Measurements from ENCODE around the gene SYNRG.
"Not testable (repeated sequence)": the region's sequence is repeated elsewhere in the genome, so short reads cannot be mapped to it uniquely, and the experiment has no call there.

The SYNRG gene

GRCh38 chr17:37642681-37643080 lies 33.5 kb upstream of the SYNRG start:
- no CpG with 5 or more reads among the region's 7 CpGs for WGBS, 2 donors (ENCODE audit: extremely low coverage in 2 of 2, insufficient read length in 2 of 2, insufficient replicate concordance in 1 of 2)
- Histone ChIP-seq H3K18ac (ENCODE audit: low read length) (no peak overlapping the region), H2AK5ac (ENCODE audit: low read depth, low read length) (no peak overlapping the region), H3K27ac (replicated peaks; ENCODE audit: low read length) (no peak overlapping the region), H3K14ac (ENCODE audit: low read length) (no peak overlapping the region), H3K4me1 (ENCODE audit: control insufficient read depth in 2 of 2, insufficient read depth in 1 of 2, low read depth in 1 of 2, low read length in 2 of 2) (peaks cover 1 to 2% of the 10 kb centered on the region in 2 donors), H3K36me3 (replicated peaks in 1 of 2; ENCODE audit: control insufficient read depth in 2 of 2, insufficient read depth in 2 of 2, low read length in 2 of 2) (peaks cover 6 to 44% of the 10 kb centered on the region in 2 donors), H3K23ac (ENCODE audit: low read depth, low read length, poor library complexity) (no peak overlapping the region), H3K4me3 (ENCODE audit: low read length in 2 of 2) (peak overlapping the region; percentile 77 to 94), H3K79me1 (ENCODE audit: low read depth, low read length) (no peaks in the 10 kb centered on the region), H3K4me2 (ENCODE audit: insufficient read depth, low read length, poor library complexity, severe bottlenecking) (peak overlapping the region; percentile 56), H4K91ac (ENCODE audit: low read depth, low read length, poor library complexity) (no peak overlapping the region), H3K4ac (ENCODE audit: low read length) (no peak overlapping the region), H4K8ac (ENCODE audit: low read depth, low read length) (no peak overlapping the region), H2AFZ (ENCODE audit: low read length) (peak overlapping the region; percentile 90), H3K9ac (ENCODE audit: low read depth, low read length, poor library complexity) (no peak overlapping the region), H3K9me3 (replicated peaks in 1 of 2; ENCODE audit: control insufficient read depth in 2 of 2, insufficient read depth in 1 of 2, low read depth in 1 of 2, low read length in 2 of 2) (no peaks in the 10 kb centered on the region), H3K27me3 (ENCODE audit: control insufficient read depth in 3 of 3, insufficient read depth in 3 of 3, low read depth in 1 of 3, low read length in 3 of 3) (peaks cover 0 to 29% (median 5%) of the 10 kb centered on the region in 3 experiments), H2BK12ac (ENCODE audit: low read length) (no peak overlapping the region), H2BK120ac (ENCODE audit: low read depth, low read length) (no peak overlapping the region), H2BK5ac (ENCODE audit: low read length) (no peak overlapping the region), H2BK15ac (ENCODE audit: low read length) (no peak overlapping the region)
- DNase-seq (ENCODE audit: low spot score), result no peak

- Histone ChIP-seq H3K4me2 (ENCODE audit: insufficient read depth, low read length, poor library complexity, severe bottlenecking) (no peak overlapping the region), H2AFZ (ENCODE audit: low read length) (no peak overlapping the region), H2BK5ac (ENCODE audit: low read length) (no peak overlapping the region), H2BK15ac (ENCODE audit: low read length) (no peak overlapping the region), H3K23ac (ENCODE audit: low read depth, low read length, poor library complexity) (no peak overlapping the region), H3K9ac (ENCODE audit: low read depth, low read length, poor library complexity) (no peak overlapping the region), H3K9me3 (replicated peaks in 1 of 2; ENCODE audit: control insufficient read depth in 2 of 2, insufficient read depth in 1 of 2, low read depth in 1 of 2, low read length in 2 of 2) (peaks cover 0 to 3% of the 10 kb centered on the region in 2 donors), H4K91ac (ENCODE audit: low read depth, low read length, poor library complexity) (no peak overlapping the region), H3K14ac (ENCODE audit: low read length) (no peak overlapping the region), H4K8ac (ENCODE audit: low read depth, low read length) (no peak overlapping the region), H3K36me3 (replicated peaks in 1 of 2; ENCODE audit: control insufficient read depth in 2 of 2, insufficient read depth in 2 of 2, low read length in 2 of 2) (peaks cover 8 to 70% of the 10 kb centered on the region in 2 donors), H3K4ac (ENCODE audit: low read length) (no peak overlapping the region), H3K4me1 (ENCODE audit: control insufficient read depth in 2 of 2, insufficient read depth in 1 of 2, low read depth in 1 of 2, low read length in 2 of 2) (peaks cover 1 to 2% of the 10 kb centered on the region in 2 donors), H3K18ac (ENCODE audit: low read length) (no peak overlapping the region), H2BK12ac (ENCODE audit: low read length) (no peak overlapping the region), H3K4me3 (ENCODE audit: low read length in 2 of 2) (no peak overlapping the region), H2AK5ac (ENCODE audit: low read depth, low read length) (no peak overlapping the region), H2BK120ac (ENCODE audit: low read depth, low read length) (no peak overlapping the region), H3K27me3 (ENCODE audit: control insufficient read depth in 3 of 3, insufficient read depth in 3 of 3, low read depth in 1 of 3, low read length in 3 of 3) (peaks cover 0 to 10% (median 0%) of the 10 kb centered on the region in 3 experiments), H3K27ac (replicated peaks; ENCODE audit: low read length) (no peak overlapping the region), H3K79me1 (ENCODE audit: low read depth, low read length) (no peaks in the 10 kb centered on the region)
- no peak for DNase-seq (ENCODE audit: low spot score)
Observed at GRCh38 chr17:37640015-37640414, 30.8 kb upstream of the SYNRG start.

- Histone ChIP-seq H2BK120ac (ENCODE audit: low read depth, low read length) (no peak overlapping the region), H3K27me3 (ENCODE audit: control insufficient read depth in 3 of 3, insufficient read depth in 3 of 3, low read depth in 1 of 3, low read length in 3 of 3) (no peaks in the 10 kb centered on the region), H4K91ac (ENCODE audit: low read depth, low read length, poor library complexity) (no peak overlapping the region), H3K4me2 (ENCODE audit: insufficient read depth, low read length, poor library complexity, severe bottlenecking) (no peak overlapping the region), H2AK5ac (ENCODE audit: low read depth, low read length) (no peak overlapping the region), H3K4ac (ENCODE audit: low read length) (no peak overlapping the region), H2AFZ (ENCODE audit: low read length) (no peak overlapping the region), H3K4me3 (ENCODE audit: low read length in 2 of 2) (no peak overlapping the region), H4K8ac (ENCODE audit: low read depth, low read length) (no peak overlapping the region), H3K14ac (ENCODE audit: low read length) (no peak overlapping the region), H3K79me1 (ENCODE audit: low read depth, low read length) (no peaks in the 10 kb centered on the region), H2BK5ac (ENCODE audit: low read length) (no peak overlapping the region), H3K9me3 (replicated peaks in 1 of 2; ENCODE audit: control insufficient read depth in 2 of 2, insufficient read depth in 1 of 2, low read depth in 1 of 2, low read length in 2 of 2) (peaks cover 0 to 3% of the 10 kb centered on the region in 2 donors), H2BK12ac (ENCODE audit: low read length) (no peak overlapping the region), H3K4me1 (ENCODE audit: control insufficient read depth in 2 of 2, insufficient read depth in 1 of 2, low read depth in 1 of 2, low read length in 2 of 2) (peaks cover 1 to 2% of the 10 kb centered on the region in 2 donors), H2BK15ac (ENCODE audit: low read length) (no peak overlapping the region), H3K36me3 (replicated peaks in 1 of 2; ENCODE audit: control insufficient read depth in 2 of 2, insufficient read depth in 2 of 2, low read length in 2 of 2) (peaks cover 8 to 87% of the 10 kb centered on the region in 2 donors), H3K18ac (ENCODE audit: low read length) (no peak overlapping the region), H3K23ac (ENCODE audit: low read depth, low read length, poor library complexity) (no peak overlapping the region), H3K27ac (replicated peaks; ENCODE audit: low read length) (no peak overlapping the region), H3K9ac (ENCODE audit: low read depth, low read length, poor library complexity) (no peak overlapping the region)
- DNase-seq (ENCODE audit: low spot score), result no peak
Observed at GRCh38 chr17:37637956-37638355, 28.7 kb upstream of the SYNRG start.

- DNase-seq (ENCODE audit: low spot score); H2AK5ac ChIP-seq (ENCODE audit: low read depth, low read length); H3K79me1 ChIP-seq (ENCODE audit: low read depth, low read length); H2BK15ac ChIP-seq (ENCODE audit: low read length); H3K9me3 ChIP-seq (replicated peaks in 1 of 2; ENCODE audit: control insufficient read depth in 2 of 2, insufficient read depth in 1 of 2, low read depth in 1 of 2, low read length in 2 of 2); H3K4me1 ChIP-seq (ENCODE audit: control insufficient read depth in 2 of 2, insufficient read depth in 1 of 2, low read depth in 1 of 2, low read length in 2 of 2); H4K8ac ChIP-seq (ENCODE audit: low read depth, low read length); H2AFZ ChIP-seq (ENCODE audit: low read length); H3K27me3 ChIP-seq (ENCODE audit: control insufficient read depth in 3 of 3, insufficient read depth in 3 of 3, low read depth in 1 of 3, low read length in 3 of 3); H3K18ac ChIP-seq (ENCODE audit: low read length); H3K23ac ChIP-seq (ENCODE audit: low read depth, low read length, poor library complexity); H3K27ac ChIP-seq (replicated peaks; ENCODE audit: low read length); H3K4me2 ChIP-seq (ENCODE audit: insufficient read depth, low read length, poor library complexity, severe bottlenecking); H2BK120ac ChIP-seq (ENCODE audit: low read depth, low read length); H2BK12ac ChIP-seq (ENCODE audit: low read length); H2BK5ac ChIP-seq (ENCODE audit: low read length); H3K14ac ChIP-seq (ENCODE audit: low read length); H4K91ac ChIP-seq (ENCODE audit: low read depth, low read length, poor library complexity); H3K4ac ChIP-seq (ENCODE audit: low read length); H3K4me3 ChIP-seq (ENCODE audit: low read length in 2 of 2); H3K9ac ChIP-seq (ENCODE audit: low read depth, low read length, poor library complexity): not testable (repeated sequence)
- peaks cover 22 to 90% of the 10 kb centered on the region in 2 donors for H3K36me3 ChIP-seq (replicated peaks in 1 of 2; ENCODE audit: control insufficient read depth in 2 of 2, insufficient read depth in 2 of 2, low read length in 2 of 2)
- WGBS, 2 donors (ENCODE audit: extremely low coverage in 2 of 2, insufficient read length in 2 of 2, insufficient replicate concordance in 1 of 2), result no CpG with 5 or more reads among the region's 6 CpGs
Observed at GRCh38 chr17:37616430-37616829, 7.2 kb upstream of the SYNRG start.
